K562 (cell line): ENCODE results near the gene RAB5A. TPM values are rescaled to one million over a fixed set of nuclear protein-coding genes. Genes with fewer than 3 reads are reported as not detected.

Experiments used
- CHCHD3 ChIP-seq: fragments of 250-450 bp; sonication (Bioruptor Pico); IDR thresholded peaks from 2 replicates; pipeline ENCODE4 v2.1.2; 2022; ENCODE audit warnings: mild to moderate bottlenecking
- ETV1 ChIP-seq: fragments of 450-650 bp; conservative IDR thresholded peaks from 2 replicates; pipeline ENCODE4 v1.6.1; 2016; ENCODE audit warnings: missing genetic modification characterization, control low read depth, low read depth, missing compliant biosample characterization
- FOS ChIP-seq: IDR thresholded peaks from 3 replicates; pipeline ENCODE4 v1.6.1; 2011; ENCODE audit not compliant: insufficient read length; ENCODE audit errors: extremely low read depth
- GATAD2A ChIP-seq: fragments of 450-650 bp; IDR thresholded peaks from 2 replicates; pipeline ENCODE4 v1.6.1; 2017
- GTF2F1 ChIP-seq: IDR thresholded peaks from 2 replicates; pipeline ENCODE4 v1.6.1; 2011; ENCODE audit warnings: low read depth, low read length, improper control_type of control experiment
- GTF3C2 ChIP-seq: IDR thresholded peaks from 3 replicates; pipeline ENCODE4 v1.6.1; 2011; ENCODE audit warnings: borderline replicate concordance, mild to moderate bottlenecking, moderate library complexity; ENCODE audit not compliant: insufficient read length; ENCODE audit errors: extremely low read depth
- HES1 ChIP-seq: fragments of 450-650 bp; IDR thresholded peaks from 2 replicates; pipeline ENCODE4 v1.6.1; 2016; ENCODE audit warnings: low read depth, mild to moderate bottlenecking, moderate library complexity
- IRF2 ChIP-seq: sonication (generic); formaldehyde crosslinking; IDR thresholded peaks from 2 replicates; pipeline ENCODE4 v1.8.1; 2022; ENCODE audit warnings: mild to moderate bottlenecking, missing genetic modification reagents
- NBN ChIP-seq: fragments of 450-650 bp; IDR thresholded peaks from 2 replicates; pipeline ENCODE4 v1.6.1; 2016; ENCODE audit warnings: low read depth, mild to moderate bottlenecking
- PTTG1 ChIP-seq: fragments of 450-650 bp; IDR thresholded peaks from 2 replicates; pipeline ENCODE4 v1.6.1; 2016; ENCODE audit warnings: low read depth, mild to moderate bottlenecking, missing genetic modification characterization, missing compliant biosample characterization
- RBM34 ChIP-seq: fragments of 200-400 bp; formaldehyde crosslinking; IDR thresholded peaks from 2 replicates; pipeline ENCODE4 v1.6.1; 2018; ENCODE audit warnings: low read length, borderline replicate concordance; ENCODE audit not compliant: insufficient read depth
- SMAD4 ChIP-seq: fragments of 250-450 bp; sonication (Bioruptor Pico); conservative IDR thresholded peaks from 2 replicates; pipeline ENCODE4 v1.8.0; 2021; ENCODE audit warnings: inconsistent platforms, mild to moderate bottlenecking, moderate library complexity
- SNIP1 ChIP-seq: fragments of 450-650 bp; IDR thresholded peaks from 2 replicates; pipeline ENCODE4 v1.7.1; 2017; ENCODE audit warnings: low read depth, mild to moderate bottlenecking
- SRSF3 ChIP-seq: fragments of 200-400 bp; formaldehyde crosslinking; IDR thresholded peaks from 2 replicates; pipeline ENCODE4 v1.6.1; 2016; ENCODE audit warnings: mild to moderate bottlenecking, low read length, moderate library complexity; ENCODE audit not compliant: insufficient read depth
- TAL1 ChIP-seq: fragments of 450-650 bp; IDR thresholded peaks from 2 replicates; pipeline ENCODE4 v1.6.1; 2016; ENCODE audit warnings: mild to moderate bottlenecking
- ZNF239 ChIP-seq: fragments of 250-450 bp; sonication (Bioruptor Pico); IDR thresholded peaks from 2 replicates; pipeline ENCODE4 v1.4.0; 2020; ENCODE audit warnings: mild to moderate bottlenecking
- polyA plus RNA-seq, 8 experiments: library from polyadenylated mRNA; depleted of rRNA in 4 of 8; stranded (reverse) in 5 of 8; unstranded in 3 of 8; fragments of >200 nt; fragmentation: Nextera tagmentation in 2 of 8; fragmentation: Illumina TruSeq in 1 of 8; extraction: Ambion mirVana in 2 of 8; extraction: Trizol in 1 of 8; gene quantifications; 2 replicates each; pipeline versions ENCODE4 v1.2.1 to v1.2.3, GENCODE V29; 2011 to 2014; ENCODE audit warnings: inconsistent platforms in 1 of 8, missing spikeins in 1 of 8
- total RNA-seq, 7 experiments: library from RNA; depleted of rRNA in 6 of 7; stranded (reverse); fragments of >200 nt in 6 of 7; fragmentation: Illumina TruSeq in 2 of 7; extraction: Trizol in 2 of 7; gene quantifications; 2 replicates each; pipeline versions ENCODE4 v1.2.1 to v1.2.3, GENCODE V29; 2011 to 2021; ENCODE audit warnings: low replicate concordance in 1 of 7
- TF ChIP-seq, protein P1 (sequence below): sonication (generic); formaldehyde crosslinking; IDR thresholded peaks from 2 replicates; pipeline ENCODE4 v1.8.0; 2022; ENCODE audit warnings: missing genetic modification reagents, mild to moderate bottlenecking, borderline replicate concordance
- TF ChIP-seq, protein P2 (sequence below): conservative IDR thresholded peaks from 2 replicates; pipeline ENCODE4 v1.6.1; 2011; ENCODE audit warnings: low read depth, mild to moderate bottlenecking, low read length; ENCODE audit not compliant: control insufficient read depth

Gene RAB5A
- total and polyA plus RNA-seq, 9 of the 15 experiments (the other 6 are each of a cell fraction or from before 2014, with no cell fraction given): 28.3 to 64.2 (median 49.0) TPM

GRCh38 chr3:20023623-20024405 is 76.9 kb downstream of the RAB5A start (continued):
- TF ChIP-seq NBN (0 out of 2 replicates have a peak, but pooled peaks have one; percentile 21), GTF3C2 (no peak), ZNF239 (CRISPR knock-in tag) (no peak), HES1 (no peak), TAL1 (peak; percentile 35; the same call in 1 of the 2 replicates), SRSF3 (no peak), IRF2 (CRISPR knock-in tag) (no peak), PTTG1 (tag) (no peak), SNIP1 (no peak), SMAD4 (CRISPR knock-in tag) (peak; percentile 69), GTF2F1 (no peak), CHCHD3 (no peak), GATAD2A (peak; percentile 57; the same call in 1 of the 2 replicates), FOS (no peak), ETV1 (no peak), RBM34 (no peak)
- TF ChIP-seq, protein P1, sequence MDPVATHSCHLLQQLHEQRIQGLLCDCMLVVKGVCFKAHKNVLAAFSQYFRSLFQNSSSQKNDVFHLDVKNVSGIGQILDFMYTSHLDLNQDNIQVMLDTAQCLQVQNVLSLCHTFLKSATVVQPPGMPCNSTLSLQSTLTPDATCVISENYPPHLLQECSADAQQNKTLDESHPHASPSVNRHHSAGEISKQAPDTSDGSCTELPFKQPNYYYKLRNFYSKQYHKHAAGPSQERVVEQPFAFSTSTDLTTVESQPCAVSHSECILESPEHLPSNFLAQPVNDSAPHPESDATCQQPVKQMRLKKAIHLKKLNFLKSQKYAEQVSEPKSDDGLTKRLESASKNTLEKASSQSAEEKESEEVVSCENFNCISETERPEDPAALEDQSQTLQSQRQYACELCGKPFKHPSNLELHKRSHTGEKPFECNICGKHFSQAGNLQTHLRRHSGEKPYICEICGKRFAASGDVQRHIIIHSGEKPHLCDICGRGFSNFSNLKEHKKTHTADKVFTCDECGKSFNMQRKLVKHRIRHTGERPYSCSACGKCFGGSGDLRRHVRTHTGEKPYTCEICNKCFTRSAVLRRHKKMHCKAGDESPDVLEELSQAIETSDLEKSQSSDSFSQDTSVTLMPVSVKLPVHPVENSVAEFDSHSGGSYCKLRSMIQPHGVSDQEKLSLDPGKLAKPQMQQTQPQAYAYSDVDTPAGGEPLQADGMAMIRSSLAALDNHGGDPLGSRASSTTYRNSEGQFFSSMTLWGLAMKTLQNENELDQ (CRISPR knock-in tag): no peak
- TF ChIP-seq, protein P2, sequence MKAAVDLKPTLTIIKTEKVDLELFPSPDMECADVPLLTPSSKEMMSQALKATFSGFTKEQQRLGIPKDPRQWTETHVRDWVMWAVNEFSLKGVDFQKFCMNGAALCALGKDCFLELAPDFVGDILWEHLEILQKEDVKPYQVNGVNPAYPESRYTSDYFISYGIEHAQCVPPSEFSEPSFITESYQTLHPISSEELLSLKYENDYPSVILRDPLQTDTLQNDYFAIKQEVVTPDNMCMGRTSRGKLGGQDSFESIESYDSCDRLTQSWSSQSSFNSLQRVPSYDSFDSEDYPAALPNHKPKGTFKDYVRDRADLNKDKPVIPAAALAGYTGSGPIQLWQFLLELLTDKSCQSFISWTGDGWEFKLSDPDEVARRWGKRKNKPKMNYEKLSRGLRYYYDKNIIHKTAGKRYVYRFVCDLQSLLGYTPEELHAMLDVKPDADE: no peak
